Measurements from ENCODE around the gene CAMSAP1. TPM values are rescaled to one million over a fixed set of nuclear protein-coding genes. Genes with fewer than 3 reads are reported as not detected.

Gene CAMSAP1
- total RNA-seq, 1 experiment from 2014 or later, result 24.8 TPM

GRCh38 chr9:135785013-135785575 is 122.3 kb downstream of the CAMSAP1 start:
- in situ Hi-C loops (cut with HindIII; ENCODE audit: low pct_unique_long_range_greater_than_20kb, low sequenced_read_pairs), result no loop called here
- POLR2A ChIA-PET, result no interaction called here
- intact Hi-C loops (cut with micrococcal nuclease; ENCODE audit: unreplicated experiment), result no loop called here
- Histone ChIP-seq H3K27ac (ENCODE audit: low read length) (no peak overlapping the region), H3K27me3 (ENCODE audit: control insufficient read depth, insufficient read depth, low read length) (no peaks in the 10 kb centered on the region), H3K4me1 (ENCODE audit: control insufficient read depth, insufficient read depth, low read length) (no peaks in the 10 kb centered on the region), H3K4me3 (ENCODE audit: low read depth in 2 of 2, low read length in 2 of 2) (no peak overlapping the region), H3K36me3 (ENCODE audit: control insufficient read depth, insufficient read depth, low read length) (no peaks in the 10 kb centered on the region), H3K9me3 (ENCODE audit: control insufficient read depth, insufficient read depth, low read depth, low read length) (no peaks in the 10 kb centered on the region)
- TF ChIP-seq SIN3A (IDR thresholded peaks at IDR 0.05; ENCODE audit: borderline replicate concordance, insufficient read depth, low read depth, low read length), result no peak
- no peak for TF ChIP-seq POLR2AphosphoS5 (IDR thresholded peaks at IDR 0.05; ENCODE audit: low read depth, low read length)
- no peak for TF ChIP-seq CTCF (IDR thresholded peaks at IDR 0.05)
- no peak for TF ChIP-seq REST (IDR thresholded peaks at IDR 0.05; ENCODE audit: insufficient read depth in 1 of 2, low read depth in 2 of 2, low read length in 1 of 2)
- TF ChIP-seq TCF7L2 (IDR thresholded peaks at IDR 0.05; ENCODE audit: low read depth, low read length), result no peak
- BruUV-seq (replicated peaks), result no TSS peak
- no peak for DNase-seq (ENCODE audit: low read depth, low spot score)
- ATAC-seq, result no peak
- CTCF ChIA-PET, result interaction anchor here (0.6 kb wide), 1 partner anchor 75 kb away, joined by 19 read pairs; no protein-coding TSS in a partner anchor

- in situ Hi-C loops (cut with HindIII; ENCODE audit: low pct_unique_long_range_greater_than_20kb, low sequenced_read_pairs), result no loop called here
- Histone ChIP-seq H3K4me3 (ENCODE audit: low read depth in 2 of 2, low read length in 2 of 2) (no peak overlapping the region), H3K4me1 (ENCODE audit: control insufficient read depth, insufficient read depth, low read length) (no peaks in the 10 kb centered on the region), H3K9me3 (ENCODE audit: control insufficient read depth, insufficient read depth, low read depth, low read length) (no peaks in the 10 kb centered on the region), H3K27me3 (ENCODE audit: control insufficient read depth, insufficient read depth, low read length) (no peaks in the 10 kb centered on the region), H3K27ac (ENCODE audit: low read length) (no peak overlapping the region), H3K36me3 (ENCODE audit: control insufficient read depth, insufficient read depth, low read length) (no peaks in the 10 kb centered on the region)
- intact Hi-C loops (cut with micrococcal nuclease; ENCODE audit: unreplicated experiment), result no loop called here
- POLR2A ChIA-PET, result no interaction called here
- CTCF ChIA-PET, result interaction anchor here (0.6 to 0.7 kb wide), 2 partner anchors 20 to 175 kb away, joined by 3 to 5 read pairs; no protein-coding TSS in a partner anchor
- ATAC-seq, result peak; percentile 56; the same call in 1 of the 2 replicates
- no peak for TF ChIP-seq REST (IDR thresholded peaks at IDR 0.05; ENCODE audit: insufficient read depth in 1 of 2, low read depth in 2 of 2, low read length in 1 of 2)
- peak; percentile 8; the same call in 1 of the 2 replicates for TF ChIP-seq CTCF (IDR thresholded peaks at IDR 0.05)
- no TSS peak for BruUV-seq (replicated peaks)
- DNase-seq (ENCODE audit: low read depth, low spot score), result no peak
Observed at GRCh38 chr9:135783540-135784245, 123.7 kb downstream of the CAMSAP1 start.
